ENCODE measurements around the gene POM121L2.
A peak's percentile ranks its signal among the peaks of the same experiment; 100 is the strongest.

Gene POM121L2

DNA sequence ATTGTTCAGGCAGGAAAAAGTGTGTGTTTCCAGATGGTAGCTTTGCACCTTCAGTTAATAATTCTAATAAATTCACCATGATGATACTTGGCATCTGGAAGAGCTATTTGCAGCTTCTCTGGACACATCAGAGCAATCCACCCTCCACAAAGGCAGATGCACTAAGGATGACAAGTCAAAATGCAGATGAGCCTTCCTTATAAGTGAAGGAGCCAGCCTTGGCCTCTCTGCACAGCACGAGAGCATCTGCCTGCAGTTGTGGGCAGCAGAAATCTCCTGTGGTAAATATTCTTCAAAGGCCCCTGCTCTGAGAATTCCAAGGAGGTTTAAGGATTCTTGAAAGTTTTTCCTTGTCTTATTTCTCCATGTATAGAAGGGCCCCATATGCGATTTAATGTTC, 6.9 kb upstream of the POM121L2 start:
- H3K4me1 ChIP-seq (ENCODE audit: control insufficient read depth, insufficient read depth, low read length), result no peaks in the 10 kb centered on the region
- H3K27me3 ChIP-seq (ENCODE audit: control insufficient read depth, insufficient read depth, low read length), result no peaks in the 10 kb centered on the region
- H3K27ac ChIP-seq (ENCODE audit: low read length), result no peak overlapping the region
- H3K36me3 ChIP-seq (ENCODE audit: control insufficient read depth, insufficient read depth, low read length), result no peaks in the 10 kb centered on the region
- no peak for DNase-seq (ENCODE audit: low read depth, low spot score)
- WGBS (ENCODE audit: insufficient coverage, insufficient read length), result no CpG with 5 or more reads among the region's 2 CpGs
- no peaks in the 10 kb centered on the region for H3K9me3 ChIP-seq (ENCODE audit: control insufficient read depth, insufficient read depth, low read length)
- no peak overlapping the region for H3K4me3 ChIP-seq (ENCODE audit: low read length)

DNA sequence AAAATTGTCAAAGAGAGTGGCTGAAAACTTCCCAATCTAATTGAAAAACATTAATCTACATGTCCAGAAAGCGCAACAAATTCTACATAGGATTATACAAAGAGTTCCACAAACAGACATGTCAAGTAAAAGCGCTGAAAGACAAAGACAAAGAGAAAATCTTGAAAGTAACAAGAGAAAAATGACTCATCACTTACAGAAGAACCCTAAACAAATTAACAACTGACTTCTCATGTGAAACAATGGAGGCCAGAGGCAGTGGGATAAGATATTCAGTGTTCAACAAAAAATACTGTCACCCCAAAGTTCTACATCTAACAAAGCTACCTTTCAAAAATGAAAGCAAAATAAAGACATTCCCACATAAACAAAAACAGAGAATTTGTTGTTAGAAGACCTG, 2.0 kb upstream of the POM121L2 start:
- no peak for DNase-seq (ENCODE audit: low read depth, low spot score)
- Histone ChIP-seq H3K27ac (ENCODE audit: low read length) (no peak overlapping the region), H3K4me1 (ENCODE audit: control insufficient read depth, insufficient read depth, low read length) (no peaks in the 10 kb centered on the region; the same call in 1 of the 2 replicates), H3K4me3 (ENCODE audit: low read length) (no peak overlapping the region), H3K9me3 (ENCODE audit: control insufficient read depth, insufficient read depth, low read length) (no peaks in the 10 kb centered on the region), H3K36me3 (ENCODE audit: control insufficient read depth, insufficient read depth, low read length) (no peaks in the 10 kb centered on the region), H3K27me3 (ENCODE audit: control insufficient read depth, insufficient read depth, low read length) (peaks cover 19% of the 10 kb centered on the region)
- no CpG with 5 or more reads among the region's 2 CpGs for WGBS (ENCODE audit: insufficient coverage, insufficient read length)

DNA sequence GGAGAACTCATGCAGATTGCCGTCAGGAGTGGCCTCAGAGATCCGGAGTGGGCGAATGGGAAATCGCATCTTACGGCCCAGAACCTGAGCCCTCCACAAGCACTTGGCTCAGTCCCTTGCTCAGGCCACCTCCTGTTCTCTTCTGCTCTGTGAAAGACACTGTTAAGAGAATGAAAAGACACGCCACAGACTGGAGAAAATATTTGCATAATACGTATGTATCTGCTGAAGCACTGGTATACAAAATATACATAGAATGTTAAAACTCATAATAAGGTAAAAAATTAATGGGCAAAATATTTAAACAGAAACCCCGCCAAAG, 838 bp upstream of the POM121L2 start:
- Histone ChIP-seq H3K36me3 (ENCODE audit: control insufficient read depth, insufficient read depth, low read length) (no peaks in the 10 kb centered on the region), H3K27me3 (ENCODE audit: control insufficient read depth, insufficient read depth, low read length) (peaks cover 19% of the 10 kb centered on the region), H3K27ac (ENCODE audit: low read length) (no peak overlapping the region), H3K9me3 (ENCODE audit: control insufficient read depth, insufficient read depth, low read length) (no peaks in the 10 kb centered on the region), H3K4me1 (ENCODE audit: control insufficient read depth, insufficient read depth, low read length) (no peaks in the 10 kb centered on the region; the same call in 1 of the 2 replicates), H3K4me3 (ENCODE audit: low read length) (no peak overlapping the region; the same call in 1 of the 2 replicates)
- no CpG with 5 or more reads among the region's 8 CpGs for WGBS (ENCODE audit: insufficient coverage, insufficient read length)
- DNase-seq (ENCODE audit: low read depth, low spot score), result no peak

DNA sequence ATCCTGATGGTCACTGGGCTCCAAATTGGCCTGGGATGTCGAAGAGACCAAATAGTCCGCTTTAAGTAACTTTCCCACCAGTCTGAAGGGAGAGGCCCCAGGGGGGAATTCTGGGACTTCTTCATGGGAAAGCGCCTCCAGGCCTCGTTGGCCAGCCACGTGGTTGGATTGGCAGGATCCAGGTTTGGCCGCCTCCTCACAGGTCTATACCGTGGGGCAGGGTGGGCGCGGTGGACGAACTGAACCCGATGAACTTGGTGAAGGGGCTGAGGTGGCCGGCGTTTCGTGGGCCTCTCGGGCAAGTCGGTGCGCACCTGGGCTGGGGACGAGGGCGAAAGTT, 297 bp downstream of the POM121L2 start:
- Histone ChIP-seq H3K4me3 (ENCODE audit: low read length) (peak overlapping the region; percentile 60; the same call in 1 of the 2 replicates), H3K9me3 (ENCODE audit: control insufficient read depth, insufficient read depth, low read length) (no peaks in the 10 kb centered on the region), H3K4me1 (ENCODE audit: control insufficient read depth, insufficient read depth, low read length) (no peaks in the 10 kb centered on the region; the same call in 1 of the 2 replicates), H3K27ac (ENCODE audit: low read length) (no peak overlapping the region), H3K36me3 (ENCODE audit: control insufficient read depth, insufficient read depth, low read length) (no peaks in the 10 kb centered on the region), H3K27me3 (ENCODE audit: control insufficient read depth, insufficient read depth, low read length) (peaks cover 19% of the 10 kb centered on the region)
- DNase-seq (ENCODE audit: low read depth, low spot score), result no peak
- no CpG with 5 or more reads among the region's 19 CpGs for WGBS (ENCODE audit: insufficient coverage, insufficient read length)

DNA sequence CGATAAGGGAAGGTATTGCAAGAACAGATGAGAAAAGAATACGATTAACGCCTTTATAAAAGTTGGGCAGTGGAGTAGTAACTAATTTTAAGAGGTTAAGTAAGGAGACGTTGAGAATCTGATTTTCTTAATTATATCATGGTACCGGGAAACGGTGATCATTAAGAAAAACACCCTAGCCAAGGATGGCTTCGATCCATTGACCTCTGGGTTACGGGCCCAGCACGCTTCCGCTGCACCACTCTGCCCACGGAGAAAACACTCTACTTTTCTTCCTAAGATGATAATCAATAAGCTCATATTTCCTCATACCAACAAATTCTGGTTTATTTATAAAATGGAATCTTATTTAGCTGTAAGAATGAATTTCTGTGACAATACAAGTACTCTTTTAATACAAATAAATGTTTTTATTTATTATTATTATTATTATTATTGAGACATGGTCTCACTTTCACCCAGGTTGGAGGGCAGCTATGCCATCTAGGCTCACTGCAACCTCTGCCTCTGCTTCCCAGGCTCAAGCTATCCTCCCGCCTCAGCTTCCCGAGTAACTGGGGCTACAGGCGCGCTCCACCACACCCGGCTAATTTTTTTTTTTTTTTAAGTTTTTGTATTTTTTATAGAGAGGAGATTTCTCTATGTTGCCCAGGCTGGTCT, 8.3 kb downstream of the POM121L2 start:
- no peaks in the 10 kb centered on the region for H3K36me3 ChIP-seq (ENCODE audit: control insufficient read depth, insufficient read depth, low read length)
- H3K4me3 ChIP-seq (ENCODE audit: low read length), result no peak overlapping the region
- no peaks in the 10 kb centered on the region for H3K9me3 ChIP-seq (ENCODE audit: control insufficient read depth, insufficient read depth, low read length)
- 100% methylated on average over 2 of the region's 16 CpGs for whole genome bisulfite sequencing (ENCODE audit: insufficient coverage, insufficient read length)
- H3K27me3 ChIP-seq (ENCODE audit: control insufficient read depth, insufficient read depth, low read length), result no peaks in the 10 kb centered on the region
- no peak for DNase-seq (ENCODE audit: low read depth, low spot score)
- no peaks in the 10 kb centered on the region for H3K4me1 ChIP-seq (ENCODE audit: control insufficient read depth, insufficient read depth, low read length)
- H3K27ac ChIP-seq (ENCODE audit: low read length), result no peak overlapping the region

DNA sequence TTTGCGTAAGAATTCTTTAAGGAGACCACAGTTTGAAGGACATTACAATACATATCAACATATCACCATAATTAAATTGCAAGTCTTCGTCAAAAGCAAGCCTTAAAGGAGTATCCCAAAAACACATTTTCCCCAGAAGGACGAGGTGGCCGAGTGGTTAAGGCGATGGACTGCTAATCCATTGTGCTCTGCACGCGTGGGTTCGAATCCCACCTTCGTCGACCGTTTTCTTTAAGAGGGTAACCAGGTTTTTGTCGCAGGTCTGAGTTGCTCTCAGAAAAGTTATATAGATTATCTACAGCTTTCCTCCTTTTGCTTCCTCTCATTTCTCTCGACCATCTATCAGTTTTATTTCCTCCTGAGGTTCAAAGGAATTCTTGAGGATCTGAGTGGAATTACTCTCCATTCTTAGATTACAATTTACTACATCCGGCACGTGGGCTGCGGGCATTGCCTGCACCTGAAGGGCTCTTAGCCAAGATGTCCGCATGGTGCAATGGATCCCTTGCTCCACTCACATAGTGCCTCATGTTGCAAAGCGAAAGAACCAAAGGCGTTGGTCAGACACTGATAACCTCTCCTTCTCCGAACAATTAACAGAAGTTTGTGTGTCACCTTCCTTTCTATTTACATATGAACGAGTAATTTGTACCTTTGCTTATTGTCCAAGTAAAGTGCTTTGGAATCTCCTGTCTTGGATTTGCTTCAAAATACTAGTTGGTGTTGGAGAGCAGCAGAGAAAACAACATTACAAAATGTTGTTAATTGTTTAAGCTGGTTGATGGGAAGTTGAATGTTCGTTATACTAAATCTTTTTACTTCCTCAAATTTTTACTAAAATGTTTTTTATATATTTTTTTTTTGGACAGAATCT, 14.0 kb downstream of the POM121L2 start:
- Histone ChIP-seq H3K4me3 (ENCODE audit: low read length) (peak overlapping the region; percentile 37; the same call in 1 of the 2 replicates), H3K4me1 (ENCODE audit: control insufficient read depth, insufficient read depth, low read length) (peaks cover 2% of the 10 kb centered on the region; the same call in 1 of the 2 replicates), H3K9me3 (ENCODE audit: control insufficient read depth, insufficient read depth, low read length) (no peaks in the 10 kb centered on the region), H3K27me3 (ENCODE audit: control insufficient read depth, insufficient read depth, low read length) (no peaks in the 10 kb centered on the region), H3K27ac (ENCODE audit: low read length) (no peak overlapping the region), H3K36me3 (ENCODE audit: control insufficient read depth, insufficient read depth, low read length) (no peaks in the 10 kb centered on the region)
- no peak for DNase-seq (ENCODE audit: low read depth, low spot score)
- no CpG with 5 or more reads among the region's 22 CpGs for WGBS (ENCODE audit: insufficient coverage, insufficient read length)

DNA sequence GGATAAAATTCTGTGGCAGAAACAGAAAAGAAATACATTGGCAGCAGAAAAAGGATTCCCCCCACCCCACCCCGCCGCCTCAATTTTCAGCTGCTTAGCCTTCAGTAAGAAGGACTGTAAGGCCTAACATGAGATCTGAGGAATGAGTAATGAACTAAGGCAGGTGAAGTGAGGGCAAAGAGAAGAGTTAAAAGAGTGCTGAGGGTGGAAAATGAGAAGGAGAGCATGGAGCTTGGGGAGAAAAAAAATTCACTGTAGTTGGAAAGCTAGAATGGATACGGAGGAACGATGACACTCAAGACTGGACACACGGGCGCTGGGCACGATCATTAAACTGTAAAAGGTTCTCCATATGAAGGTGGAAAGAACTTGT, 14.6 kb downstream of the POM121L2 start:
- Histone ChIP-seq H3K9me3 (ENCODE audit: control insufficient read depth, insufficient read depth, low read length) (no peaks in the 10 kb centered on the region), H3K27ac (ENCODE audit: low read length) (no peak overlapping the region), H3K4me1 (ENCODE audit: control insufficient read depth, insufficient read depth, low read length) (peaks cover 2% of the 10 kb centered on the region; the same call in 1 of the 2 replicates), H3K36me3 (ENCODE audit: control insufficient read depth, insufficient read depth, low read length) (no peaks in the 10 kb centered on the region), H3K4me3 (ENCODE audit: low read length) (peak overlapping the region; percentile 37; the same call in 1 of the 2 replicates), H3K27me3 (ENCODE audit: control insufficient read depth, insufficient read depth, low read length) (no peaks in the 10 kb centered on the region)
- no CpG with 5 or more reads among the region's 7 CpGs for whole genome bisulfite sequencing (ENCODE audit: insufficient coverage, insufficient read length)
- no peak for DNase-seq (ENCODE audit: low read depth, low spot score)

DNA sequence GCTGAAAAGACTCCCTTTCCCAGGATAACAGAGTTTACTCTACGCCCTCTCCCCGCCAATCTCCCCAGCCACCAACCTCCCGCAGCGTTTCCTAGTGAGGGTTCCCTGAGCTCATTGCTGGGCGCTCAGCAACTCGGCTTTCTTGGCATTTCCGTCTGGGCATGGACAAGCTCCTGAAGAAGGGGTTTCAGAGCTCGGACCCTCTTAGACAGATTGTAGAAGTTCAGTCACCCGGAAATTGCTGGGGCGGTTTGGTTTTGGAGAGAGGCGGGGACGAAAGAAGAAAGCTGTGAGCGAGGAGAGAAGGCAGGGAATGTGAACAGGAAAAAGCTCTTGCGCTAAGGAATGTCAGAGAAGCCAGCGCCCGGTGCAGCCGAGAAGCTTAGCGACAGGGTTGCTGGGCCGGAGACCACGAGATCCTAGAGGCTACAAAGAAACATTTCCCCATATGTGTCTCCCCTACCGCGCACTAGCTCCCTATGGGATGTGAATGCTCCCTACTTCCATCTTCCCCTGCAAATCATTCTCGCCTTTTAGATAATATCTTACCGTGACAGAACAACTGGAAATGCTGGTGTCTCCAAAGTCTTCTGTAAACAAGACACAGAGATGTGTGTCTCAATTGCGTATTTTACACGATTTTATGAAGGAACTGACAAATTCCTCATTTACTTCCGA, 15.8 kb downstream of the POM121L2 start:
- Histone ChIP-seq H3K4me3 (ENCODE audit: low read length) (peak overlapping the region; percentile 63; the same call in 1 of the 2 replicates), H3K27me3 (ENCODE audit: control insufficient read depth, insufficient read depth, low read length) (no peaks in the 10 kb centered on the region; the same call in 1 of the 2 replicates), H3K4me1 (ENCODE audit: control insufficient read depth, insufficient read depth, low read length) (peaks cover 2% of the 10 kb centered on the region; the same call in 1 of the 2 replicates), H3K27ac (ENCODE audit: low read length) (no peak overlapping the region), H3K36me3 (ENCODE audit: control insufficient read depth, insufficient read depth, low read length) (no peaks in the 10 kb centered on the region), H3K9me3 (ENCODE audit: control insufficient read depth, insufficient read depth, low read length) (no peaks in the 10 kb centered on the region)
- no peak for DNase-seq (ENCODE audit: low read depth, low spot score)
- WGBS (ENCODE audit: insufficient coverage, insufficient read length), result no CpG with 5 or more reads among the region's 27 CpGs

DNA sequence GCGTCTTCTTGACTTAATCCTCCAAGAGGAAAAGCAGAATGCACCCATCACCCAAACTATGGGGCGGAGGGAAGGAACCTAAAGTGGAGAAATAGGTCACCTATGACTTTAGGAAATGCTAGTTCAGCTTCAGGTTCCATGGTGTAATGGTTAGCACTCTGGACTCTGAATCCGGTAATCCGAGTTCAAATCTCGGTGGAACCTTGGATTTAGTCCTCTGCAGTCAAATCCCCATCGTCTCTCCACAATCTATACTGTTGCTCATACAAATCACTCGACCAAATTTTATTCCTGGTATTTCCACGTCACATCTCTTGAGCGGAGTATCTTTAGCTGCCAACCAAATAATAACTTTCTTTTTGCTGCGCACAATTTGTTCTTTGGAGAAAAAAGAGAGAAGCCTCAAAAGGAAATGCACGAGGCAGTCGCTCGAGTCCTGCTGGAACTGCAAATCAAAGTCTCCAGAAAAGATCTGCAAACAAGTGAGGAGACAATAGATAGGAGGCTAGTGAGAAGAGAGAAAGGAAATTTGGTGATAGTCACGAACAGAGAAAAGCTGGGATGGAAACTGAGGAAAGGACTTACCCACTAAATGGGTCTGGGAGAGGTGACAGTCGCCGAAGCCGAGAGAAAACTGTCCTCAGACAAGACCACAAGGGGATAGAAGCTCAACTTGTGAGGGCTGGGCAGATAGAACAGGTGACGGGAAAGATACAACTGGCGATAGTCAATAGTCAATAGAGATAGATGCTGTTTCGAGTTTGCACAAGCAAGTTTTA, 16.6 kb downstream of the POM121L2 start:
- Histone ChIP-seq H3K4me3 (ENCODE audit: low read length) (peak overlapping the region; percentile 63; the same call in 1 of the 2 replicates), H3K4me1 (ENCODE audit: control insufficient read depth, insufficient read depth, low read length) (peaks cover 2% of the 10 kb centered on the region; the same call in 1 of the 2 replicates), H3K27me3 (ENCODE audit: control insufficient read depth, insufficient read depth, low read length) (no peaks in the 10 kb centered on the region; the same call in 1 of the 2 replicates), H3K36me3 (ENCODE audit: control insufficient read depth, insufficient read depth, low read length) (no peaks in the 10 kb centered on the region), H3K27ac (ENCODE audit: low read length) (no peak overlapping the region), H3K9me3 (ENCODE audit: control insufficient read depth, insufficient read depth, low read length) (no peaks in the 10 kb centered on the region)
- no peak for DNase-seq (ENCODE audit: low read depth, low spot score)
- no CpG with 5 or more reads among the region's 20 CpGs for WGBS (ENCODE audit: insufficient coverage, insufficient read length)

DNA sequence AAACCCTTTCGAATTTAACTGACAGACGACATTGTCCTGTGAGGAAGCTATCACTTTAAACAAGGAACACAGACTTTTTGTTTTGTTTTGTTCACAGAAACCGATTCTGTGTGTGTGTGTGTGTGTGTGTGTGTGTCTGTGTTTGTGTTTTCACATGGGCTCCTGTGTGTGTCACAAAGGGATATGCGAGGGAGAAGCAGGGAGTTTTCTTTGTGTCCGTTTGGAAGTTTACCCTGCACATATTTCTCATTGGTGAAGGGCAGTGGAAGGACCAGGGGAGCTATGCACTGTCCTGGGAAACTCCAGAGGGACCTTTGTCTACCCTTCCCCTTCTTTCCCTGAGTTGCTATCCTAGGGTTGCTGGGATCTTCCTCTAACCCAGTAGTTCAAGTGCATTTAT, 17.7 kb downstream of the POM121L2 start:
- no peak for DNase-seq (ENCODE audit: low read depth, low spot score)
- WGBS (ENCODE audit: insufficient coverage, insufficient read length), result no CpG with 5 or more reads among the region's 5 CpGs
- H3K9me3 ChIP-seq (ENCODE audit: control insufficient read depth, insufficient read depth, low read length), result no peaks in the 10 kb centered on the region
- no peak overlapping the region for H3K4me3 ChIP-seq (ENCODE audit: low read length)
- H3K36me3 ChIP-seq (ENCODE audit: control insufficient read depth, insufficient read depth, low read length), result no peaks in the 10 kb centered on the region
- H3K27ac ChIP-seq (ENCODE audit: low read length), result no peak overlapping the region
- no peaks in the 10 kb centered on the region; the same call in 1 of the 2 replicates for H3K27me3 ChIP-seq (ENCODE audit: control insufficient read depth, insufficient read depth, low read length)
- H3K4me1 ChIP-seq (ENCODE audit: control insufficient read depth, insufficient read depth, low read length), result peaks cover 2% of the 10 kb centered on the region; the same call in 1 of the 2 replicates

Data from iPS DF 6.9 (cell line).